KOPT-K1 (cell line): ENCODE results near the gene PLIN1.
A peak's percentile ranks its signal among the peaks of the same experiment; 100 is the strongest.

Source experiments
- H3K27ac ChIP-seq: fragments of 200-600 bp; sonication (generic); 2 replicates; pipeline ENCODE4 v1.5.1; 2016; ENCODE audit warnings: antibody characterized with exemption, mild to moderate bottlenecking, low read depth, low read length; ENCODE audit not compliant: poor library complexity, severe bottlenecking
- H3K36me3 ChIP-seq: fragments of 200-600 bp; sonication (generic); 2 replicates; pipeline ENCODE4 v1.5.1; 2017; ENCODE audit warnings: antibody characterized with exemption, mild to moderate bottlenecking, low read length, moderate library complexity; ENCODE audit not compliant: insufficient read depth
- H3K9me3 ChIP-seq: fragments of 200-600 bp; sonication (generic); 2 replicates; pipeline ENCODE4 v1.5.1; 2017; ENCODE audit warnings: antibody characterized with exemption, low read length, mild to moderate bottlenecking; ENCODE audit not compliant: insufficient read depth, poor library complexity, severe bottlenecking

PLIN1 gene

GRCh38 chr15:89665449-89666181 lies 13.6 kb downstream of the PLIN1 start:
- no peaks in the 10 kb centered on the region for H3K36me3 ChIP-seq
- no peaks in the 10 kb centered on the region for H3K9me3 ChIP-seq
- no peak overlapping the region for H3K27ac ChIP-seq

- no peak overlapping the region for H3K27ac ChIP-seq
- no peaks in the 10 kb centered on the region for H3K36me3 ChIP-seq
- no peaks in the 10 kb centered on the region for H3K9me3 ChIP-seq
Measured at GRCh38 chr15:89664441-89665350, 14.5 kb downstream of the PLIN1 start.

- Histone ChIP-seq H3K9me3 (no peaks in the 10 kb centered on the region), H3K27ac (no peak overlapping the region), H3K36me3 (no peaks in the 10 kb centered on the region)
Measured at GRCh38 chr15:89662893-89663626, 16.1 kb downstream of the PLIN1 start.

- Histone ChIP-seq H3K27ac (no peak overlapping the region), H3K36me3 (no peaks in the 10 kb centered on the region), H3K9me3 (no peaks in the 10 kb centered on the region)
Measured at GRCh38 chr15:89660556-89660955, 18.6 kb downstream of the PLIN1 start.

GRCh38 chr15:89659295-89659694 lies 19.9 kb downstream of the PLIN1 start:
- Histone ChIP-seq H3K9me3 (no peaks in the 10 kb centered on the region), H3K27ac (no peak overlapping the region), H3K36me3 (no peaks in the 10 kb centered on the region)

GRCh38 chr15:89657686-89658200 lies 21.4 kb downstream of the PLIN1 start:
- no peaks in the 10 kb centered on the region for H3K9me3 ChIP-seq
- H3K27ac ChIP-seq: no peak overlapping the region
- H3K36me3 ChIP-seq: no peaks in the 10 kb centered on the region

GRCh38 chr15:89656116-89656815 lies 22.9 kb downstream of the PLIN1 start:
- 0 out of 2 replicates have a peak, but pooled peaks cover 4% of the 10 kb centered on the region for H3K36me3 ChIP-seq
- H3K27ac ChIP-seq: no peak overlapping the region
- no peaks in the 10 kb centered on the region for H3K9me3 ChIP-seq

GRCh38 chr15:89654847-89655805 lies 24.0 kb downstream of the PLIN1 start, which contains the start of gene KIF7:
Gene KIF7 (minus strand): TSS chr15:89655467. CDS start chr15:89652930, 2,537 bp downstream.
- Histone ChIP-seq H3K36me3 (0 out of 2 replicates have a peak, but pooled peaks cover 4% of the 10 kb centered on the region), H3K27ac (peak within 1 kb of the TSS; percentile 29), H3K9me3 (no peaks in the 10 kb centered on the region)

GRCh38 chr15:89654301-89654761 lies 24.8 kb downstream of the PLIN1 start:
- Histone ChIP-seq H3K27ac (peak overlapping the region; percentile 29), H3K36me3 (peaks cover 8% of the 10 kb centered on the region; the same call in 1 of the 2 replicates), H3K9me3 (no peaks in the 10 kb centered on the region)

- Histone ChIP-seq H3K27ac (no peak overlapping the region), H3K9me3 (no peaks in the 10 kb centered on the region), H3K36me3 (peaks cover 9% of the 10 kb centered on the region; the same call in 1 of the 2 replicates)
Measured at GRCh38 chr15:89653578-89653977, 25.6 kb downstream of the PLIN1 start.

- H3K36me3 ChIP-seq: peaks cover 14% of the 10 kb centered on the region; the same call in 1 of the 2 replicates
- no peaks in the 10 kb centered on the region for H3K9me3 ChIP-seq
- no peak overlapping the region for H3K27ac ChIP-seq
Measured at GRCh38 chr15:89652666-89653065, 26.5 kb downstream of the PLIN1 start.

- H3K27ac ChIP-seq: no peak overlapping the region
- peaks cover 16% of the 10 kb centered on the region; the same call in 1 of the 2 replicates for H3K36me3 ChIP-seq
- no peaks in the 10 kb centered on the region for H3K9me3 ChIP-seq
Measured at GRCh38 chr15:89652131-89652530, 27.0 kb downstream of the PLIN1 start.

GRCh38 chr15:89649716-89650115 lies 29.5 kb downstream of the PLIN1 start:
- no peaks in the 10 kb centered on the region for H3K9me3 ChIP-seq
- H3K27ac ChIP-seq: no peak overlapping the region
- peaks cover 25% of the 10 kb centered on the region; the same call in 1 of the 2 replicates for H3K36me3 ChIP-seq
